Skeletal muscle satellite cell (primary cell): Measurements from ENCODE around the gene ANTXR2.

ENCODE experiments used
- H3K27me3 ChIP-seq: 2 replicates; pipeline ENCODE4 v1.7.0; 2013; ENCODE audit warnings: low read length; ENCODE audit not compliant: control insufficient read depth, insufficient read depth
- H3K36me3 ChIP-seq: 2 replicates; pipeline ENCODE4 v1.7.0; 2013; ENCODE audit warnings: mild to moderate bottlenecking, control low read depth, low read length; ENCODE audit not compliant: insufficient read depth
- H3K4me1 ChIP-seq: 2 replicates; pipeline ENCODE4 v1.7.0; 2013; ENCODE audit warnings: low read length; ENCODE audit not compliant: control insufficient read depth, insufficient read depth
- H3K4me2 ChIP-seq: 2 replicates; pipeline ENCODE4 v1.7.0; 2013; ENCODE audit warnings: mild to moderate bottlenecking, low read length
- H3K4me3 ChIP-seq: 2 replicates; pipeline ENCODE4 v1.7.0; 2013; ENCODE audit warnings: low read length
- H3K9ac ChIP-seq: 2 replicates; pipeline ENCODE4 v1.7.0; 2013; ENCODE audit warnings: mild to moderate bottlenecking, low read depth, low read length, moderate library complexity
- H3K9me3 ChIP-seq: replicated peaks from 2 replicates; pipeline ENCODE4 v1.7.0; 2013; ENCODE audit warnings: mild to moderate bottlenecking, control low read depth, low read length

Gene ANTXR2

DNA sequence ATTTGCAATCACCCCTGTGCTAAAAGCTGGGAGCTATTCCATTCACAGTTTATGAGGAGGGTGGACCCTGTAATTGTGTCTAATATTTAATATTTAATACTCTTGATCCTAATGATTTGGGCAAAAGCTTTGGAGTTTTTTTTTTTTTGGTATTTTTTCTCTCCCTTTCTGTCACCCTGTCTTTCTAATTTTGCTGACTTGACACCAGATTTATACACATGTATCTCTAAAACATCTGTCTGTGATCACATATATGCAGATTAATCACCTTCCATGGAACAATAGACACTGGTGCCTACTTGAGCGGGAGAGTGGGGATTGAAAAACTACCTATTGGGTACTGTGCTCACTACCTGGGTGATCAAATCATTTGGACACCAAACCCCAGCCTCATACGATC lies 18.7 kb upstream of the ANTXR2 start:
- Histone ChIP-seq H3K27me3 (no peaks in the 10 kb centered on the region), H3K4me1 (no peaks in the 10 kb centered on the region), H3K36me3 (no peaks in the 10 kb centered on the region), H3K9me3 (no peaks in the 10 kb centered on the region), H3K4me3 (no peak overlapping the region), H3K9ac (no peak overlapping the region), H3K4me2 (no peak overlapping the region)

DNA sequence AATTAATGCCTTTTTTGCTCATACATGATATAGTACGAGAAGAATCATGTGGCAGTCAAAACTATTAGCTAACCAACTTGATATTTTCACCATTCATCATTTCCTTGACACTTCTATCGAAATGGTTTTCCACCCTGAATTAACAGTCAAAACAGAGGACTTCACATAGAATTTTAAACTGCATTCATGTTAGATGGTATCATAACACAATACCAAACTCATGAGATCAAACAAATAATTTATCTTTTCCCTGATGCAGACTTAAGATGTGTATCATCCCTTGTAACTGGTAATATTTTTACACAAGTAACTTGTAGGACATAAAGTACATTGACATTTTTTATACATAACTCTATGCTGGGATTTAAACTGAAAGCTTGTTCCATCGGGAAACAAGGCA lies 18.2 kb upstream of the ANTXR2 start:
- Histone ChIP-seq H3K9me3 (no peaks in the 10 kb centered on the region), H3K36me3 (no peaks in the 10 kb centered on the region)

DNA sequence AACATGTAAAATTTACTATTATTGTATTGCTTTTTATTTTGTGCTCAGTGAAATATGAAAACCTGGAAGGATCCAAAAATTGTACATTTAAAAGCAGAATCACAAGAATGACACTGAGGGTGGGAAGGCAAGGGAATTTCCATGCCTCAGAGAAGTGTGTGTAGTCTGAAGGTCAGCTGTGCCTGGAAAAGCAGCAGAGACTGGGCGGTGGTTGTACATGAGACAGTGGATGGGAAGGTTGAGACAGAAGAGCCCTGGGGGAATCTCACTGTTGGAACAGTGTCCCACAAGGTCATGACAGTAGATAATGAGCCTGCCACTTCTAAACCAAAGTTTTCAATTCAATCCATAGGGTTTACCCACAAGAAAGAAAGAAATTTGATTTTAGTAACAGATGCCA lies 17.1 kb upstream of the ANTXR2 start:
- Histone ChIP-seq H3K4me2 (no peak overlapping the region), H3K9me3 (no peaks in the 10 kb centered on the region), H3K27me3 (no peaks in the 10 kb centered on the region), H3K4me3 (no peak overlapping the region), H3K4me1 (no peaks in the 10 kb centered on the region), H3K36me3 (no peaks in the 10 kb centered on the region), H3K9ac (no peak overlapping the region)

More for the DNA sequence above, 18.2 kb upstream of the ANTXR2 start:
- H3K4me3 ChIP-seq: no peak overlapping the region
- no peaks in the 10 kb centered on the region for H3K27me3 ChIP-seq
- no peak overlapping the region for H3K9ac ChIP-seq
- no peaks in the 10 kb centered on the region for H3K4me1 ChIP-seq
- no peak overlapping the region for H3K4me2 ChIP-seq

DNA sequence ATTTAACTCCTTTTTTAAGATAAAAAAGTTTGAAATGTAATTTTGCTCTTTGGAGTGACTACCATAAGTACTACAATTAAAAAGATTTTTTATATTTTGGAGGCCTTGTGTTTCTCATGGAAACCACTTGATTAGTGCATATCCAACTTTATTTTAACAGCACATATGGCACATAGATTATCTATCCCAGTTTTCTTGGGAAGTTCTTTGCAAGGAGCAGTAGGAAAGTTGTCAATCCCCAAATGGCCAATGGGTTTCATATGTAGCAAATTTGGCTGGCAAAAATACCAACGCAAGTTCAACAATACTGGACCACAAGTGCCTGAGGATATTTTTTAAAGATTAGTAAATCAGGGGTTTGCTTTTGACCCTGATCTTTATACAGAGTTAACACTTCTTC lies 15.4 kb upstream of the ANTXR2 start:
- Histone ChIP-seq H3K36me3 (no peaks in the 10 kb centered on the region), H3K9me3 (no peaks in the 10 kb centered on the region), H3K9ac (no peak overlapping the region), H3K27me3 (no peaks in the 10 kb centered on the region), H3K4me1 (no peaks in the 10 kb centered on the region), H3K4me2 (no peak overlapping the region), H3K4me3 (no peak overlapping the region)

DNA sequence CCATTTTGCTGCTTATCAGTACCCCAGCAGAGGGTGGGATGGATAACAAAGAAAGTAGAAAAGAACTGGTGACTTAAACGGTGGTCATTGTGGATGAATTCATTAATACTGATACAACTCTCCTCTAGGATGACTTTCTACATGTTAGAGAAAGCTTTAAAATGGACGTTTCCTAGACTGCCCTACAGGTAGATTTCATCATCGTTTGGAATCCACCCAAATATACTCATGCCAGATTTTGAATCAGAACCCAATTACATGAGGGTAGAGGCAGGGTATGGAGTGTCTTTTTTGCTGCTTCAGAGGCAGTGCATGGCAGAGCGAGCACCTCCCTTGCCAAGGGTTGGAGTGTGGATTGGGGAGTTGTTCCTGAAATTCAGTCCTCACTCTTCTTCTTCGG lies 13.3 kb upstream of the ANTXR2 start:
- Histone ChIP-seq H3K4me3 (no peak overlapping the region), H3K9me3 (no peaks in the 10 kb centered on the region), H3K27me3 (no peaks in the 10 kb centered on the region), H3K4me1 (no peaks in the 10 kb centered on the region), H3K4me2 (no peak overlapping the region), H3K9ac (no peak overlapping the region), H3K36me3 (no peaks in the 10 kb centered on the region)

DNA sequence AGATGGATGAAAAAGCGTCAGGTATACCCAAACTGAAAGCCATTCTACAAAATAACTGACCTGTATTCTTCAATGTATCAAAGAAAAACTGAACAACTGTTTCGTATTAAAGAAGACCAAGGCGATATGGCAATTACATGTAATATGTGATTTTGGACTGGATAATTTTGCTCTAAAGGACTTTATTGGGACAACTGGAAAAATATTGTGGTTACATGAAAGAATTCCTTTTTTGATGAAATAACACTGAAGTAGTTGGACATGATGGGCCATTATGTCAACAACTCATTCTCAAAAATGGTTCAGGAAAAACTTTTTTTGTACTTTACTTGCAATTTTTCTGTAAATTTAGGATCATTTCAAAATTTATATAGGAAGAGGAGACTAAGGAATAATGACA lies 12.1 kb upstream of the ANTXR2 start:
- no peak overlapping the region for H3K4me3 ChIP-seq
- no peaks in the 10 kb centered on the region for H3K36me3 ChIP-seq
- no peaks in the 10 kb centered on the region for H3K27me3 ChIP-seq
- H3K4me1 ChIP-seq: no peaks in the 10 kb centered on the region
- no peak overlapping the region for H3K9ac ChIP-seq
- no peak overlapping the region for H3K4me2 ChIP-seq
- no peaks in the 10 kb centered on the region for H3K9me3 ChIP-seq

DNA sequence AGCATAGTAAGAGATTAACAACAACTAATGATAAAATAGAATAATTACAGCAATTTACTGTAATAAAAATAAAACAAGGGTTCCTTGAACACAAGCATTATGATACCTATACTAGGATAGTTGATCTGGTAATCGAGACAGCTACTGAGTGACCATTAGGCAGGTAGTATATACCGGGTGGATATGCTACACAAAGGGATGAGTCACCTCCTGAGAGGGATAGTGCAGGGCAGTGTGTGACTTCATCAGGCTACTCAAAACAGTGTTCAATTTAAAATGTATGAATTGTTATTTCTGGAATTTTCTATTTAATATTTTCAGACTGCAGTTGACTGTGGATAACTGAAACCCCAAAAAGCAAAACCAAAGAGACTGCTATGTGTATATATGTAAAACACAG lies 9.7 kb upstream of the ANTXR2 start:
- no peak overlapping the region for H3K4me3 ChIP-seq
- no peaks in the 10 kb centered on the region for H3K9me3 ChIP-seq
- H3K27me3 ChIP-seq: no peaks in the 10 kb centered on the region
- H3K4me2 ChIP-seq: no peak overlapping the region
- no peaks in the 10 kb centered on the region for H3K36me3 ChIP-seq
- peaks cover 5% of the 10 kb centered on the region for H3K4me1 ChIP-seq
- H3K9ac ChIP-seq: no peak overlapping the region

DNA sequence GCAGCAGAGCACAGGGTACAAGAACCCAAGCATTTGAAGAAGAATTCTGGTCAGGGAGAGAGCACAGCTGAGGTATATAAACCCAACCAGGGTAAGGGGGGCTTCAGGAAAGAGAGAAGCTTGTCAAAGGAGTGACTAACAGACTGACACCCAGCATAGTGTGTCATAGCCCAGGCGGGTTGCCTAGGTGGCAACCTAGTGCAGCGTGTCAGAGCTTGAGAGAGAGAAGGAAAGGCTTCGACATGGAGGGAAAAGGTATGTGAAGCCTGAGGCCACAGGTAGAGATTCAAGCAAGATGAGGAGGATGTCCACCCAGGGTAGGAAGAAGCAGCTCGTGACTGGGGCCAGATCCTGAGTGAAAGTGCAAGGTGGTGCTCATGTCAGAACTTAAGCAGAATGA lies 8.5 kb upstream of the ANTXR2 start:
- H3K9ac ChIP-seq: no peak overlapping the region
- H3K4me2 ChIP-seq: no peak overlapping the region
- peaks cover 5% of the 10 kb centered on the region for H3K4me1 ChIP-seq
- no peaks in the 10 kb centered on the region for H3K36me3 ChIP-seq
- no peak overlapping the region for H3K4me3 ChIP-seq
- H3K27me3 ChIP-seq: no peaks in the 10 kb centered on the region
- H3K9me3 ChIP-seq: no peaks in the 10 kb centered on the region

DNA sequence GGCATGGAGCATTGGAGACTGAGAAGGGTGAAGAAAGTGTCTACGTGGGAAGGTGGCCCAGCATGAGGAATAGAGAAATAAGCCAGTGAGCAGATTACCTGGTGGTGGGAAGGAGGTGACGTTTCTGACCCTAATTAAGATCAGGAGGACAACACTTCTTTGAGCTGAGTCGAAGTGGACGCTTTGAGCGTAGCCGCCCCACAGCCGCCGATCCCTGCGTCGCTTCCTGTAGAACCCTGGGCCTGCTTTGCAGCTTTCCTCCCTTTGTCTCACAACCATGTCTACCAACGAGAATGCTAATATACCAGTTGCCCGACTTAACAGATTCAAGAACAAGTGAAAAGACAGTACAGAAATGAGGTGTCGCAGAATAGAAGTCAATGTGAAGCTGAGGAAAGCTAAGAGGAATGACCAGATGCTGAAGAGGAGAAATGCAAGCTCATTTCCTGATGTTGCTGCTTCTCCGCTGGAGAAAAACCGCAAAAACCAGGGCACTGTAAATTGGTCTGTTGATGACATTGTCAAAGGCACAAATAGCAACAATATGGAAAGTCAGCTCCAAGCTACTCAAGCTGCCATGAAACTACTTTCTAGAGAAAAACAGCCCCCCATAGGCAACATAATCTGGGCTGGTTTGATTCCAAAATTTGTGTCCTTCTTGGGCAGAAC lies 6.4 kb upstream of the ANTXR2 start:
- no peak overlapping the region for H3K4me3 ChIP-seq
- no peaks in the 10 kb centered on the region for H3K36me3 ChIP-seq
- H3K27me3 ChIP-seq: no peaks in the 10 kb centered on the region
- peaks cover 5% of the 10 kb centered on the region for H3K4me1 ChIP-seq
- H3K9ac ChIP-seq: no peak overlapping the region
- no peaks in the 10 kb centered on the region for H3K9me3 ChIP-seq
- H3K4me2 ChIP-seq: no peak overlapping the region

DNA sequence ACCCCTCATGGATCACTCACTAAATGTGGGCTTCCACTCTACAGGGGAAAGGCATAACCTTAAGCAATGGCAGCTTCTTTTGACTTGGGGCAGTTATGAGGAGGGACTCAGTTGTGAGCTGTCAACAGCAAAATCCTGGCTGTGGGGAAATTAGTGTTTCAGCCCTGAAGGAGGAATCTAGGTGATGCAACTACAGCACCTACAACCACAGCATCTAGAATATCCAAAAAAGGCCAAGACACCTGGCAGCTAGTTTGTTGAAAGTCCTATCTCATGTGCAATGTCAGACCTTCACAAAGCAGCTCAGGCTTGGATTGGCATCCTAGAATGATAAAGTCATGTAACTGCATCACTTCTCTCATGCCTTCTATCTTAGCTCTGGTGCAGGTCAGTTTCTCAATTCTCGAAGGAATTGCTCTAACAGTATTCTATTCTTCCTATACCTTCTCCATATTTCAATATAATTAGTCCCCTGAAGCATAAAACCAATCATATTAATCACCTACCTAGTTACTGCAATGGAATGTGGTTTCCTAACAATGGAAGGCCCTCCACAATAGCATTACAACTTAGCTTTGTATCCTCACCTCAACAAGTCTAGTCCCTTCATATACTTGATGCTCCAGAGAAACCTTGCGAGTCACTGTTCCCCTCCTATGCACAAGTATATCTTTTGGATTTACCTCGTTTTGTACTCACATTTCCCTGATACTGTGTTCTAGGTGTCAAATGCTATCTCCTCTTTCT lies 5.5 kb upstream of the ANTXR2 start:
- Histone ChIP-seq H3K4me1 (peaks cover 14% of the 10 kb centered on the region), H3K4me2 (no peak overlapping the region), H3K9me3 (no peaks in the 10 kb centered on the region), H3K9ac (no peak overlapping the region), H3K27me3 (no peaks in the 10 kb centered on the region), H3K4me3 (no peak overlapping the region), H3K36me3 (no peaks in the 10 kb centered on the region)

DNA sequence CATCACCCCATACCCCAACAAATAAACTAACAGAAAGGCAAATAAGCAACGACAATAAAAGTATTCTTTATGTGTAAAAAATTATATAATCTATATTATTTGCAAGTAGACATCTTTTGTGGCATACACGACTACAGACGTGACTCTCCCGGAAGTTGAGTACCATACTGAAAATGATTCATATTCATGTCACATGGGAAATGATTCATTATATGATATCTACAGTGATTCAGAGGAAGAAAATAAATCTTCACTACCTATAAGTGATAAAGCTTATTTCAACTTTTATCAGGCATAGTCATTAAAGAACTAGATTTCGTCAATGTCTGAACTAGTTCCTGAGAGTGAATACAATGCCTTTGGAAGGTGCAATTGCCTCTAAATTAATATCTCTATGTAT lies 4.6 kb upstream of the ANTXR2 start:
- no peak overlapping the region for H3K4me2 ChIP-seq
- H3K36me3 ChIP-seq: no peaks in the 10 kb centered on the region
- no peak overlapping the region for H3K4me3 ChIP-seq
- no peak overlapping the region for H3K9ac ChIP-seq
- H3K27me3 ChIP-seq: no peaks in the 10 kb centered on the region
- no peaks in the 10 kb centered on the region for H3K9me3 ChIP-seq
- H3K4me1 ChIP-seq: peaks cover 17% of the 10 kb centered on the region

DNA sequence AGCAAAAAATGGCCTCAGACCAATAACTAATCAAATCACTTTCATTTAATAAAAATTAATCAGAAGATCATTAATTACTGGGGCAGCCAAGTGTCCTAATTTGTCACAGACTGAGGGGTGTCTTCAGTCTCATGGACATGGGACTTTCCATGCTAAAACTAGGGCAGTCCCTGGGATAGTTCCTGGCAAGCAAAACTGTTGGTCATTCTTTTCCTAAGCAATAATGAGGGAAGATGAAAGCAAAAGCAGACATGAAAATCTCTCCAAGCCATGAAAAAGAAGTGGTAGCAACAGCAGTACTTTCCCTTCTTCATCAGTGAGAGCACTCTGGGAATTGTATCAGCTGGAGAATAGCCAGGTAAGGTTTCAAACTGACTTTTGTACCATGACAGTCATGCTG lies 3.7 kb upstream of the ANTXR2 start:
- H3K4me3 ChIP-seq: no peak overlapping the region
- H3K4me2 ChIP-seq: no peak overlapping the region
- no peak overlapping the region for H3K9ac ChIP-seq
- H3K9me3 ChIP-seq: no peaks in the 10 kb centered on the region
- H3K27me3 ChIP-seq: no peaks in the 10 kb centered on the region
- H3K4me1 ChIP-seq: peaks cover 17% of the 10 kb centered on the region
- no peaks in the 10 kb centered on the region for H3K36me3 ChIP-seq
